Measurements from ENCODE around the gene CDC14B.
"Not testable (repeated sequence)": the region's sequence is repeated elsewhere in the genome, so short reads cannot be mapped to it uniquely, and the experiment has no call there.

The CDC14B gene

GRCh38 chr9:96540106-96540505, 79.5 kb downstream of the CDC14B start:
- DNase-seq (ENCODE audit: low spot score), result no peak

GRCh38 chr9:96532173-96532572, 87.5 kb downstream of the CDC14B start:
- no peak for DNase-seq (ENCODE audit: low spot score)

GRCh38 chr9:96524764-96525163, 94.9 kb downstream of the CDC14B start:
- no peak for DNase-seq (ENCODE audit: low spot score)

GRCh38 chr9:96524045-96524444, 95.6 kb downstream of the CDC14B start:
- DNase-seq (ENCODE audit: low spot score), result no peak

- no peak for DNase-seq (ENCODE audit: low spot score)
Observed at GRCh38 chr9:96523374-96523773, 96.3 kb downstream of the CDC14B start.

GRCh38 chr9:96522366-96522765, 97.3 kb downstream of the CDC14B start:
- no peak for DNase-seq (ENCODE audit: low spot score)

GRCh38 chr9:96519787-96520186, 99.9 kb downstream of the CDC14B start:
- no peak for DNase-seq (ENCODE audit: low spot score)

GRCh38 chr9:96519095-96519494, 100.5 kb downstream of the CDC14B start:
- DNase-seq (ENCODE audit: low spot score), result no peak

GRCh38 chr9:96515621-96516470, 103.8 kb downstream of the CDC14B start:
- no peak for DNase-seq (ENCODE audit: low spot score)

- DNase-seq (ENCODE audit: low spot score), result no peak
Observed at GRCh38 chr9:96514800-96515158, 104.9 kb downstream of the CDC14B start.

GRCh38 chr9:96514108-96514799, 105.4 kb downstream of the CDC14B start:
- DNase-seq (ENCODE audit: low spot score), result no peak

GRCh38 chr9:96513622-96514021, 106.0 kb downstream of the CDC14B start:
- DNase-seq (ENCODE audit: low spot score), result no peak

GRCh38 chr9:96512240-96512639, 107.4 kb downstream of the CDC14B start:
- DNase-seq (ENCODE audit: low spot score), result no peak

GRCh38 chr9:96510258-96510657, 109.4 kb downstream of the CDC14B start:
- no peak for DNase-seq (ENCODE audit: low spot score)

GRCh38 chr9:96509848-96510247, 109.8 kb downstream of the CDC14B start:
- no peak for DNase-seq (ENCODE audit: low spot score)

GRCh38 chr9:96509026-96509425, 110.6 kb downstream of the CDC14B start:
- DNase-seq (ENCODE audit: low spot score), result no peak

- DNase-seq (ENCODE audit: low spot score), result no peak
Observed at GRCh38 chr9:96508227-96508940, 111.3 kb downstream of the CDC14B start.

- no peak for DNase-seq (ENCODE audit: low spot score)
Observed at GRCh38 chr9:96505316-96505991, 114.2 kb downstream of the CDC14B start.

- DNase-seq (ENCODE audit: low spot score), result no peak
Observed at GRCh38 chr9:96503918-96504317, 115.7 kb downstream of the CDC14B start.

GRCh38 chr9:96503374-96503748, 116.3 kb downstream of the CDC14B start:
- DNase-seq (ENCODE audit: low spot score), result not testable (repeated sequence)

- no peak for DNase-seq (ENCODE audit: low spot score)
Observed at GRCh38 chr9:96502539-96503373, 116.9 kb downstream of the CDC14B start.
